NCI-H128 (cell line): ENCODE data around the gene MYO18A.
"Not testable (repeated sequence)": the region's sequence is repeated elsewhere in the genome, so short reads cannot be mapped to it uniquely, and the experiment has no call there.

Experiments
- DNase-seq: peaks from one replicate; lab custom pipeline; 2025; ENCODE audit not compliant: unreplicated experiment; lab: John Stamatoyannopoulos, UW

Gene MYO18A

GRCh38 chr17:29195465-29196081, 15.4 kb upstream of the MYO18A start:
- DNase-seq: no peak

GRCh38 chr17:29194669-29195068, 14.5 kb upstream of the MYO18A start:
- DNase-seq: no peak

- DNase-seq: no peak
Measured at GRCh38 chr17:29193146-29193545, 12.9 kb upstream of the MYO18A start.

GRCh38 chr17:29190592-29191207, 10.5 kb upstream of the MYO18A start:
- no peak for DNase-seq

GRCh38 chr17:29190039-29190438, 9.8 kb upstream of the MYO18A start:
- DNase-seq: no peak

- DNase-seq: no peak
Measured at GRCh38 chr17:29189355-29189754, 9.2 kb upstream of the MYO18A start.

GRCh38 chr17:29181226-29181625, 1.0 kb upstream of the MYO18A start:
- no peak for DNase-seq

GRCh38 chr17:29180788-29181160, 576 bp upstream of the MYO18A start:
- DNase-seq: no peak

- peak; percentile 9 for DNase-seq
Measured at GRCh38 chr17:29179232-29180033, 765 bp downstream of the MYO18A start.

GRCh38 chr17:29178750-29179231, 1.4 kb downstream of the MYO18A start:
- DNase-seq: no peak

GRCh38 chr17:29177871-29178749, 2.1 kb downstream of the MYO18A start:
- DNase-seq: no peak

GRCh38 chr17:29177541-29177870, 2.7 kb downstream of the MYO18A start:
- DNase-seq: no peak

- peak; percentile 21 for DNase-seq
Measured at GRCh38 chr17:29176558-29177351, 3.4 kb downstream of the MYO18A start.

- no peak for DNase-seq
Measured at GRCh38 chr17:29175349-29175748, 4.8 kb downstream of the MYO18A start.

GRCh38 chr17:29172589-29172988, 7.6 kb downstream of the MYO18A start:
- no peak for DNase-seq

GRCh38 chr17:29170682-29171081, 9.5 kb downstream of the MYO18A start:
- DNase-seq: no peak

- DNase-seq: no peak
Measured at GRCh38 chr17:29169806-29170591, 10.2 kb downstream of the MYO18A start.

- not testable (repeated sequence) for DNase-seq
Measured at GRCh38 chr17:29168759-29169126, 11.5 kb downstream of the MYO18A start.

- DNase-seq: no peak
Measured at GRCh38 chr17:29168079-29168758, 12.0 kb downstream of the MYO18A start.
